Retina (tissue), 1 donor: ENCODE data around the gene XPC.

ENCODE experiments used
- DNase-seq: peaks from one replicate; pipeline ENCODE4 v3.0.0-alpha.2; 2016

XPC gene

DNA sequence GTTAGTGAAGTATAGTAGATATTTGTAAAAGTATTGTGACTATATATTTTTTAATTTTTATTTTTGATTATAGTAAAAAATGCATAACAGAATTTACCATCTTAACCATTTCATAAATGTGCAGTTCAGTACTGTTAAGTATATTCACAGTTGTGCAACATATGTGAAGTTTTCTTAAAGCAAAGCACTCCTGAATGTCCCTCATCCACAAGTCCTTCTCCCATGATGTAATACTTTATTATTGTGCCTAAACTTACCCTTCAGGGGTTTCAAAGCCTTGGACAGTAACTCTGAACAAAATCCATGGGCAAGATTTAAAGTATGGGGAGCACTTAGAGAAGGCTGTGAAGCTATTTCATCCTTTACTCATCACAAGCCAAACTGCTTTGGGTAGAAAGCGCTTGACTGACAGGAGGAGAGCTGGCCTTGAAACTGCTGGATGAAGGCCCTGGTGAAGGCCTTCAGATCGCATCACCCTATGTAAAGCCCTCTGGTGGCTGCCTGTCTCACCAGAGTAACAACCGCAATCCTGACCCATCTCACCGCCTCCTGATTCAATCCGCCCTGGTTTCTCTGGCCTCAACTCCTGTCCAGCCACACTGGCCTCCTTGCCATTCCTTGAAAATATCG, 28.3 kb upstream of the XPC start:
- no peak for DNase-seq

DNA sequence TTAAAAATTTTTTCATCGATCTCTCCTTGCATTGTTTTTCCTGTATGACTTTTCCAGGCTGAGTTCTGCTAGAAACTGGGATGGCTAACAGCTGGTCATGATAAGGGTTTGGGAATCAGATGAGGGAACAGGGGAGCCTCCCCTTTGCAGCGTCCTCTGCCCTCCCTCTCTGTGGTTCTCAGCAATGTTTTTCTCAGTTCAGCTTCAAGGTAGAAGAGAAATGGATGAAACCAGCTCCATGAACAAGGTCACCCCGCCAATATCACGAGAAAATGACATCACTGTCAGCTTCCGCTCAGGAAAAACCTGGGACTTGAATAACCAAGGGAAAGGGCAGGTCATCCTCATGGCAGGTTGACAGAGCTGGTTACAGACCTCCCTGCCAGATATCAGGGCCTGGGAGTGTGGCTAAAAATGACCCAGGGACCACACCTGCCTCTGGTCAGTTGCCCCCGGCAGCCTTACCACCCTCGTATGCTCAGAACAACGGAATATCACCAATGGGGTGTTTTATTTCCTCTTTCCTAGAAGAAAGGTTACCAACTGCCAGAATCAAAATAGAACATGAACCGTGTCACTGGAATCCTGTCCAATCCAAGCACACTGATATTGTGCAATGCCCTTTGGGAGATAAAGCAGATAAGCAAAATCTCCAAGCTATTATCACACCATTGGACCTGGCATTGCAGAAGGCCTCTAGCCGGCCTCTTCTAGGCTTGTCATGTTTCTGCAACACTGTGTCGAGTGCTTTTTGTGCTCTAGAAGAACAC, 26.3 kb upstream of the XPC start:
- DNase-seq: no peak

- peak; percentile 75 for DNase-seq
Measured at GRCh38 chr3:14203521-14204079, 25.2 kb upstream of the XPC start.

GRCh38 chr3:14202874-14203520, 24.6 kb upstream of the XPC start:
- peak; percentile 21 for DNase-seq

- no peak for DNase-seq
Measured at GRCh38 chr3:14201940-14202684, 23.7 kb upstream of the XPC start.

DNA sequence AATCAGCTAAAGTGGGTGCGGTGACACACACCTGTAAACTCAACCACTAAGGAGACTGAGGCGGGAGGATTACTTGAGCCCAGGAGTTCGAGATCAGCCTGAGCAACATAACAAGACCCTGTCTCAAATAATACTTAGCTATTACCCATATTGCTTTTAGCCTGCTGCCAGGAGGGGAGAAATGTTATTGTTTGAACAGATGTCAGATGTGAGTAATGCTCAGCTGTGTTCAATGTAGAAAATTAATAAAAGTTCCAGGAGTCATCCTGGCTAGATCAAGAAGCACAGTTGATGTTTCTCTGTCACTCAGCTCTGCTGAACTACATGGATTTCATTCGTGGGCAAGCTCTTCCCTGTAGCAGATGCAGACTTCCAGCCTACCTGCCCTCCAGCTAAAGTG, 22.4 kb upstream of the XPC start:
- DNase-seq: no peak

DNA sequence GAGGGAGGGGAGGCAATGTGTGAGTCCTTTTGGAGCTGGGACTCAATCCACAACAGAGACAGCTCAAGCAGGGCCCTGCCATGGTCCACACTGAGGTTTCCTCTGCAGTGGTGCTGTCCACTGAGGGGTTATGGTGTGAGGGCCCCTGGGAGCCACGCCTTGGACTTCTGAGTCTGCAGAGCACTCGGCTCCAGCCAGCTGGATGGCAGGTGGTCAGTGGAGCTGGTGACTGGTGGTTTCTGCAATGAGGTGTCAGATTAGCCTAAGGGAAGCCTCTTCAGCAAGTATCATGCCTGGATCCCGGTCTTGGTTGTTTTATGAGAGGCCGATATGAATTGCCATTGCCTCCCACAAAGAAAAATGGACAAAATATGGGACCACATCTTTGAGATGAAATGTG, 21.9 kb upstream of the XPC start:
- DNase-seq: no peak

- DNase-seq: no peak
Measured at GRCh38 chr3:14199641-14200040, 21.2 kb upstream of the XPC start.

- no peak for DNase-seq
Measured at GRCh38 chr3:14194865-14195264, 16.5 kb upstream of the XPC start.

GRCh38 chr3:14188041-14188754, 9.8 kb upstream of the XPC start:
- DNase-seq: no peak

GRCh38 chr3:14186854-14187458, 8.6 kb upstream of the XPC start:
- DNase-seq: no peak

- no peak for DNase-seq
Measured at GRCh38 chr3:14183015-14183577, 4.7 kb upstream of the XPC start.

DNA sequence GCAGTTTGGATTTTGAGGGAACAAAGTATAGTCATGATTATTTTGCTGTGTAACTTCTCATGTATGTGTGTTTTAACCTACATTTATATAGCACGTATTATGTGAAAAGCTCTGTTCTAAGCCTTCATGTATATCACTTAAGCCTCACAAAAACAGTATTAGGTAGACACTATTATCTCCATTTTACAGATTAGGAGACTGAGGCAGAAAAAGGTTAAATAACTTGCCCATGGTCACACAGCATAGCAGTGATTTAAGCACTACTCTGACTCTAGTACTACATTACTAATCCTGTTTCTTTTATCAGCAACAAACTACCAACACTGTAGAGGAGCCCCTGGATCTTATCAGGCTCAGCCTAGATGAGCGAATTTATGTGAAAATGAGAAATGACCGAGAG, 2.9 kb upstream of the XPC start:
- no peak for DNase-seq

DNA sequence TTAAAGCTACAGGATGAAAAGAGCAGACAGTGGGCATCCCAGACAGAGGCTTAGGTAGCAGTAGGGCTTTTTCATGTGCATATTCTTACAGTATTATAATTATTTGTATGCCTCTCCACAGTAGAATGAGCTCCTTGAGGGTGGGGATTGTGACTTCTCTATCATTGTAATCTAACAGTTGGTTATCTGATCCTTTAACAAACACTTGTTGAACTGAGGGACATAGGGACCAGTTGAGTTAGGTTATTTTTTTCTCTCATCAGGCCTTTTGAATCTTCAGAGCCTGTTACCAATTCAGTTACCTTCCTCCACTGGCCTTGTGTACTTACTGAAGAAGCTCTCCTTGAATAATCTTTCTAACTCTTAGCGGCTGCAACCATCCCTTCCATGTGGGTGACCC, 1.4 kb upstream of the XPC start:
- DNase-seq: no peak

GRCh38 chr3:14179114-14179465, 689 bp upstream of the XPC start:
- DNase-seq: no peak

- no peak for DNase-seq
Measured at GRCh38 chr3:14177580-14178246, 688 bp downstream of the XPC start.

GRCh38 chr3:14175383-14176037, 2.9 kb downstream of the XPC start:
- no peak for DNase-seq

DNA sequence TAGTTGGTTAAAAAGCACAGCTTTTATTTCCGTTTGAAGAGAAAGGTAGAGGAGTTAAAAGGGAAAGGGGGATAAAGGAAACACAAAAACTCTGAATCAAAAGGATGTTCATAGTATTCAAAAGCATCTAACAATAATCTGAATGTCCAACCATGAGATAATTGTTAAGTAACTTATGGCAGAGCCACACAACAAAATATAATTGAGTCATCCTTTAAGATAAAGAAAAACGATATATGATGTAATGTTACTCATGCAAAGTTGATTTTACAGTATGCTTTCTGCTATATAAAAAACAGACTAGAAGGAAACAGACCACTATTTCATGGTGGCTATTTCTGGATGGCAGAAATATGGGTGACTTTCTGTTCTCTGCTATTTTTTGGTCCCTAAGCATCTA, 3.9 kb downstream of the XPC start:
- no peak for DNase-seq

DNA sequence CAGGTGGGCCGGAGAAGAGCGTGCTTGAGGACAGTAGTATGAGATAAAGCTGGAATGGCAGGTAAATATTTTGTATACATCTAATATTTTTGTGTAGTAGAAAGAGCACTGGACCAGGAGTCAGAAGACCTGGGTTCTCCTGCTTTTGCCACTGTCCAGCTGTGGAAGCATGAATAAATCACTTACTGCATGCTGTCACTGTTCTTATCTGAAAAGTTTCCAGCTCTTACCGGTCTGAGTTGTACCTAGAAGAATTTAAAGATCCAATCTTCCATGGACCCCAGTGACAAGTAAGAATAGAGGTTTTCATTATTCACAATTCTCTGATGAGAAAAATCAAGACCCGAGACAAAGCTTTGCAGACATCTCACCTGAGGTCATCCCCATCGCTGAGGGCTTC, 5.9 kb downstream of the XPC start:
- no peak for DNase-seq

DNA sequence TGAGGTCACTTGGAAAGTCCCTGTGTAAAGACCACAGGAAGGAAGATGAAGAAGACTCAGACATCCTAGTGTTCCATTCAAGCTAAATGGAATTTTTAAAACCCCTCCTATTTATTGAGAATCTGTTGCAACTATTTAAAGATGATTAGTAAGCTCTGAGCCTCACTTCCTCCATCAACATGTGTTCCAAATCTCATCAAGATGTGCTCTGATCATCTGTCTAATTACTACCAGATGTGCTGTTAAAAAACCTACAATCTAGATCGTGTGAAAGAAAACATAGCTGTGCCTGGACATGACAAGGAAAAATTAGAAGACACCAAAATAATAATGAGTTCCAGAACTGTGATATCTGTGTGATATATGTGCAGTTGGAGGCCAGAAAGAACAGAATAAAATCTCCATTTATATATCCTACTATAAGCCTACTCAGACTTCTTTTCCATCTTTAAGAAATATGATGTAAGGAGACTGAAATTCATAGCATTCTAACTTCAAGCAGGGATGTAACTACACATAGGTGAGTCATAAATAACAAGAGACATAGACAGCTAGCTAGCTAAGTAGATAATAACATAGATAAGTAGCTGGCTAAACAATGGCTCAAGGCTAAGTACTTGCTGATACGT, 7.8 kb downstream of the XPC start:
- no peak for DNase-seq
